DND-41 (cell line): ENCODE results near the gene FAM120A.

Experiments
- ATAC-seq: fragments of 200-7000 bp; cut with Tn5 transposase; 3 replicates; pipeline ENCODE4 v1.9.1; 2021; ENCODE audit warnings: low read depth; ENCODE audit not compliant: insufficient read depth
- DNase-seq: peaks from one replicate; pipeline ENCODE4 v3.0.0-alpha.2; 2020
- H2AFZ ChIP-seq: 2 replicates; pipeline ENCODE4 v1.6.0; 2012; ENCODE audit warnings: low read depth, low read length
- H3K27ac ChIP-seq: 2 replicates; pipeline ENCODE4 v1.5.1; 2012; ENCODE audit warnings: low read length, inconsistent platforms
- H3K27me3 ChIP-seq: fragments of 200-600 bp; sonication (generic); 2 replicates; pipeline ENCODE4 v1.6.0; 2012; ENCODE audit warnings: low read length, mild to moderate bottlenecking, inconsistent platforms; ENCODE audit not compliant: insufficient read depth, poor library complexity
- H3K36me3 ChIP-seq: 2 replicates; pipeline ENCODE4 v1.5.1; 2012; ENCODE audit warnings: low read length, inconsistent platforms; ENCODE audit not compliant: insufficient read depth
- H3K4me1 ChIP-seq: 2 replicates; pipeline ENCODE4 v1.5.1; 2012; ENCODE audit warnings: mild to moderate bottlenecking, low read length; ENCODE audit not compliant: insufficient read depth
- H3K4me2 ChIP-seq: 2 replicates; pipeline ENCODE4 v1.6.0; 2012; ENCODE audit warnings: mild to moderate bottlenecking, moderate library complexity, low read length, inconsistent platforms; ENCODE audit not compliant: insufficient read depth
- H3K4me3 ChIP-seq, 2 experiments: fragments of 200-600 bp in 1 of 2; shearing (Covaris generic) in 1 of 2; 2 replicates each; pipeline ENCODE4 v1.5.1; 2012 to 2016; ENCODE audit warnings: inconsistent platforms in 2 of 2, low read length in 2 of 2, mild to moderate bottlenecking in 2 of 2, low read depth in 1 of 2, moderate library complexity in 1 of 2
- H3K79me2 ChIP-seq: 2 replicates; pipeline ENCODE4 v1.6.0; 2012; ENCODE audit warnings: low read length, inconsistent platforms; ENCODE audit not compliant: insufficient read depth
- H3K9ac ChIP-seq: 2 replicates; pipeline ENCODE4 v1.6.0; 2012; ENCODE audit warnings: low read depth, mild to moderate bottlenecking, inconsistent platforms, low read length, moderate library complexity
- H3K9me3 ChIP-seq: 2 replicates; pipeline ENCODE4 v1.5.1; 2012; ENCODE audit warnings: low read length, moderate library complexity, mild to moderate bottlenecking, inconsistent platforms; ENCODE audit not compliant: insufficient read depth, severe bottlenecking
- H4K20me1 ChIP-seq: 2 replicates; pipeline ENCODE4 v1.6.0; 2012; ENCODE audit warnings: low read length; ENCODE audit not compliant: insufficient read depth
- EZH2 ChIP-seq: IDR thresholded peaks from 3 replicates; pipeline ENCODE4 v1.6.1; 2012; ENCODE audit warnings: borderline replicate concordance, low read depth, mild to moderate bottlenecking, moderate library complexity, low read length, inconsistent platforms; ENCODE audit not compliant: severe bottlenecking
- TF ChIP-seq, protein P1 (sequence below): IDR thresholded peaks from 2 replicates; pipeline ENCODE4 v1.5.1; 2012; ENCODE audit warnings: borderline replicate concordance, low read length, moderate library complexity, mild to moderate bottlenecking; ENCODE audit not compliant: poor library complexity, severe bottlenecking; ENCODE audit errors: extremely low read depth

Gene FAM120A

GRCh38 chr9:93465855-93466254 lies 14.4 kb downstream of the FAM120A start:
- Histone ChIP-seq H3K27ac (peak overlapping the region; percentile 93), H3K9ac (peak overlapping the region; percentile 62)
- ATAC-seq, result no peak

GRCh38 chr9:93466416-93467061 lies 15.1 kb downstream of the FAM120A start:
- TF ChIP-seq EZH2, result no peak
- TF ChIP-seq, protein P1, sequence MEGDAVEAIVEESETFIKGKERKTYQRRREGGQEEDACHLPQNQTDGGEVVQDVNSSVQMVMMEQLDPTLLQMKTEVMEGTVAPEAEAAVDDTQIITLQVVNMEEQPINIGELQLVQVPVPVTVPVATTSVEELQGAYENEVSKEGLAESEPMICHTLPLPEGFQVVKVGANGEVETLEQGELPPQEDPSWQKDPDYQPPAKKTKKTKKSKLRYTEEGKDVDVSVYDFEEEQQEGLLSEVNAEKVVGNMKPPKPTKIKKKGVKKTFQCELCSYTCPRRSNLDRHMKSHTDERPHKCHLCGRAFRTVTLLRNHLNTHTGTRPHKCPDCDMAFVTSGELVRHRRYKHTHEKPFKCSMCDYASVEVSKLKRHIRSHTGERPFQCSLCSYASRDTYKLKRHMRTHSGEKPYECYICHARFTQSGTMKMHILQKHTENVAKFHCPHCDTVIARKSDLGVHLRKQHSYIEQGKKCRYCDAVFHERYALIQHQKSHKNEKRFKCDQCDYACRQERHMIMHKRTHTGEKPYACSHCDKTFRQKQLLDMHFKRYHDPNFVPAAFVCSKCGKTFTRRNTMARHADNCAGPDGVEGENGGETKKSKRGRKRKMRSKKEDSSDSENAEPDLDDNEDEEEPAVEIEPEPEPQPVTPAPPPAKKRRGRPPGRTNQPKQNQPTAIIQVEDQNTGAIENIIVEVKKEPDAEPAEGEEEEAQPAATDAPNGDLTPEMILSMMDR, result no peak
- peaks cover 21% of the 10 kb centered on the region; the same call in 1 of the 2 replicates for H4K20me1 ChIP-seq
- peaks cover 17% of the 10 kb centered on the region for H3K36me3 ChIP-seq
- no peaks in the 10 kb centered on the region for H3K9me3 ChIP-seq
- H2AFZ ChIP-seq, result no peak overlapping the region
- peak overlapping the region; percentile 72 for H3K4me2 ChIP-seq
- H3K4me3 ChIP-seq, result no peak overlapping the region
- H3K9ac ChIP-seq, result peak overlapping the region; percentile 1; the same call in 1 of the 2 replicates
- H3K27ac ChIP-seq, result peak overlapping the region; percentile 93
- DNase-seq (no peak), ATAC-seq (no peak)
- peaks cover 66% of the 10 kb centered on the region for H3K4me1 ChIP-seq
- H3K27me3 ChIP-seq, result no peaks in the 10 kb centered on the region
- H3K79me2 ChIP-seq, result peaks cover 98% of the 10 kb centered on the region

More at GRCh38 chr9:93465855-93466254, 14.4 kb downstream of the FAM120A start:
- H3K9me3 ChIP-seq, result no peaks in the 10 kb centered on the region
- H3K27me3 ChIP-seq, result no peaks in the 10 kb centered on the region
- H3K4me1 ChIP-seq, result peaks cover 73% of the 10 kb centered on the region
- TF ChIP-seq EZH2, result no peak
- TF ChIP-seq, protein P1, result no peak
- no peak overlapping the region for H3K4me3 ChIP-seq
- peak overlapping the region; percentile 72 for H3K4me2 ChIP-seq
- H3K79me2 ChIP-seq, result peaks cover 98% of the 10 kb centered on the region
- DNase-seq, result no peak
- peaks cover 21% of the 10 kb centered on the region; the same call in 1 of the 2 replicates for H4K20me1 ChIP-seq
- H2AFZ ChIP-seq, result no peak overlapping the region
- H3K36me3 ChIP-seq, result peaks cover 11% of the 10 kb centered on the region

DNA sequence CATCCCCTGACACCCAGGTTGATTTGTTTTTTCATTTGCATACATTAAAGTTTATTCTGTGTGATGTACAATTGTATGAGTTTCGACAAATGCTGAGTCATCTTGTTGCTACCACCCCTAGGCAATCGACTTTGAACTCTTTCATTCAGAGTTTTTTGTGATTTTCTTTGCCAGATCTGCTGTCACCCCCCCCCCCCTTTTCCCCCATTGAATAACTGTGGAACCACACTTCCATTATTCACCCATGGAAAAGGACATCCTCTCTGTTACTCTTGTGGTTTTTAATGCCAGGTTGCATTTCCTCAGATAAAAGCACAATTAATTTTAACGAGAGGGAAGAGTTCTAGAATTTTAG lies 15.6 kb downstream of the FAM120A start:
- no peak for DNase-seq
- H3K4me2 ChIP-seq, result no peak overlapping the region
- no peak for TF ChIP-seq EZH2
- TF ChIP-seq, protein P1, result no peak
- H3K4me1 ChIP-seq, result peaks cover 61% of the 10 kb centered on the region
- H3K27ac ChIP-seq, result peak overlapping the region; percentile 93
- H3K36me3 ChIP-seq, result peaks cover 18% of the 10 kb centered on the region
- H3K27me3 ChIP-seq, result no peaks in the 10 kb centered on the region
- H3K4me3 ChIP-seq, result no peak overlapping the region
- H2AFZ ChIP-seq, result no peak overlapping the region
- H4K20me1 ChIP-seq, result peaks cover 21% of the 10 kb centered on the region; the same call in 1 of the 2 replicates
- H3K9me3 ChIP-seq, result no peaks in the 10 kb centered on the region
- ATAC-seq, result no peak
- H3K9ac ChIP-seq, result peak overlapping the region; percentile 1; the same call in 1 of the 2 replicates
- peaks cover 96% of the 10 kb centered on the region for H3K79me2 ChIP-seq
